Endodermal cell (in vitro differentiated cells): ENCODE results near the gene CYP4F2. TPM values are rescaled to one million over a fixed set of nuclear protein-coding genes. Genes with fewer than 3 reads are reported as not detected.
"Not testable (repeated sequence)": the region's sequence is repeated elsewhere in the genome, so short reads cannot be mapped to it uniquely, and the experiment has no call there.

Source experiments
- DNase-seq: peaks from one replicate; pipeline ENCODE4 v3.0.0-alpha.2; 2017
- H3K27ac ChIP-seq: 2 replicates; pipeline ENCODE4 v1.5.1; 2013; ENCODE audit warnings: mild to moderate bottlenecking, low read depth, low read length, moderate library complexity
- H3K27me3 ChIP-seq: 2 replicates; pipeline ENCODE4 v1.6.1; 2013; ENCODE audit warnings: mild to moderate bottlenecking, low read length, moderate library complexity; ENCODE audit not compliant: insufficient read depth, control insufficient read depth, poor library complexity, severe bottlenecking
- H3K36me3 ChIP-seq: 2 replicates; pipeline ENCODE4 v1.7.0; 2013; ENCODE audit warnings: mild to moderate bottlenecking, low read length, moderate library complexity; ENCODE audit not compliant: control insufficient read depth, insufficient read depth
- H3K4me1 ChIP-seq: one replicate; pipeline ENCODE4 v1.7.0; 2013; ENCODE audit warnings: low read length; ENCODE audit not compliant: control insufficient read depth, insufficient read depth
- H3K4me3 ChIP-seq: 2 replicates; pipeline ENCODE4 v1.5.1; 2013; ENCODE audit warnings: mild to moderate bottlenecking, low read length, moderate library complexity
- H3K9ac ChIP-seq: 2 replicates; pipeline ENCODE4 v1.6.1; 2013; ENCODE audit warnings: mild to moderate bottlenecking, low read length, moderate library complexity; ENCODE audit not compliant: poor library complexity, severe bottlenecking; ENCODE audit errors: extremely low read depth
- H3K9me3 ChIP-seq: 2 replicates; pipeline ENCODE4 v1.6.1; 2013; ENCODE audit warnings: mild to moderate bottlenecking, low read length, moderate library complexity; ENCODE audit not compliant: control insufficient read depth
- H3K27ac Mint-ChIP-seq: 2 replicates; pipeline ENCODE4 v1.8.0; 2020; ENCODE audit warnings: mixed read lengths
- H3K27me3 Mint-ChIP-seq: 2 replicates; pipeline ENCODE4 v1.8.0; 2021; ENCODE audit warnings: mild to moderate bottlenecking, mixed read lengths; ENCODE audit not compliant: insufficient read depth
- H3K36me3 Mint-ChIP-seq: 2 replicates; pipeline ENCODE4 v1.8.0; 2020; ENCODE audit warnings: low read depth, mixed read lengths
- H3K4me1 Mint-ChIP-seq: 2 replicates; pipeline ENCODE4 v1.8.0; 2020; ENCODE audit warnings: mixed read lengths
- H3K4me3 Mint-ChIP-seq: 2 replicates; pipeline ENCODE4 v1.8.0; 2020; ENCODE audit warnings: mild to moderate bottlenecking, moderate library complexity, mixed read lengths
- H3K9me3 Mint-ChIP-seq: 2 replicates; pipeline ENCODE4 v1.8.0; 2020; ENCODE audit warnings: mild to moderate bottlenecking, mixed read lengths
- CTCF ChIP-seq: fragments of 200-600 bp; sonication (generic); conservative IDR thresholded peaks from 2 replicates; pipeline ENCODE4 v1.5.0; 2021; ENCODE audit warnings: antibody characterized with exemption, mild to moderate bottlenecking
- WGBS, 2 experiments: methylation state at CpG; one replicate each; pipeline versions ENCODE4 v1.1.5 to v1.1.7; 2013; ENCODE audit warnings: missing lambda C conversion rate in 2 of 2, mixed read lengths in 1 of 2; ENCODE audit not compliant: insufficient coverage in 1 of 2, insufficient read length in 1 of 2; 5-methylcytosine and 5-hydroxymethylcytosine counted together
- total RNA-seq, 2 donors: library from RNA; stranded (reverse); fragmentation: NEBNext Ultra II Directional in 1 of 2; extraction: Animal tissue kit (Norgen Biotek cat#: 25700) in 1 of 2; gene quantifications; 2 replicates in 1 of 2; 3 replicates in 1 of 2; pipeline ENCODE4 v1.2.1, GENCODE V29; 2021

CYP4F2 gene
- total RNA-seq, 2 donors from 2014 or later, result not detected

- no peaks in the 10 kb centered on the region for H3K4me1 ChIP-seq
- no peak overlapping the region for H3K9ac ChIP-seq
- H3K9me3 ChIP-seq, result peaks cover 52% of the 10 kb centered on the region
- Mint-ChIP-seq H3K4me3 (no peak overlapping the region), H3K36me3 (no peaks in the 10 kb centered on the region), H3K27me3 (no peaks in the 10 kb centered on the region), H3K9me3 (peaks cover 71% of the 10 kb centered on the region), H3K4me1 (no peaks in the 10 kb centered on the region), H3K27ac (no peak overlapping the region)
- no peak for DNase-seq
- TF ChIP-seq CTCF, result no peak
- H3K27ac ChIP-seq, result no peak overlapping the region
- no peaks in the 10 kb centered on the region for H3K27me3 ChIP-seq
- no peaks in the 10 kb centered on the region for H3K36me3 ChIP-seq
- H3K4me3 ChIP-seq, result no peak overlapping the region
- WGBS, 2 experiments, result 55 to 62% methylated on average over 3 of the region's 3 CpGs
Observed at GRCh38 chr19:15935167-15935702, 37.4 kb upstream of the CYP4F2 start.

- no peak within 1 kb of the TSS for H3K4me3 Mint-ChIP-seq
- H3K27ac Mint-ChIP-seq, result no peak within 1 kb of the TSS
- TF ChIP-seq CTCF, result no peak
- WGBS, 2 experiments, result 73 to 84% methylated on average over 7 to 10 of the region's 10 CpGs
- Histone ChIP-seq H3K36me3 (no peaks in the 10 kb centered on the region), H3K27ac (no peak within 1 kb of the TSS), H3K9ac (no peak within 1 kb of the TSS), H3K9me3 (peaks cover 50% of the 10 kb centered on the region), H3K4me1 (no peaks in the 10 kb centered on the region), H3K4me3 (no peak within 1 kb of the TSS), H3K27me3 (no peaks in the 10 kb centered on the region)
- H3K27me3 Mint-ChIP-seq, result no peaks in the 10 kb centered on the region
- H3K36me3 Mint-ChIP-seq, result peaks cover 2% of the 10 kb centered on the region
- no peak for DNase-seq
- no peaks in the 10 kb centered on the region for H3K4me1 Mint-ChIP-seq
- peaks cover 71% of the 10 kb centered on the region for H3K9me3 Mint-ChIP-seq
Observed at GRCh38 chr19:15934332-15935078, 36.6 kb upstream of the CYP4F2 start, which contains the start of gene CYP4F11. TSS of gene CYP4F11 (minus strand) at chr19:15934529. CDS start at chr19:15934408, 121 bp downstream.

DNA sequence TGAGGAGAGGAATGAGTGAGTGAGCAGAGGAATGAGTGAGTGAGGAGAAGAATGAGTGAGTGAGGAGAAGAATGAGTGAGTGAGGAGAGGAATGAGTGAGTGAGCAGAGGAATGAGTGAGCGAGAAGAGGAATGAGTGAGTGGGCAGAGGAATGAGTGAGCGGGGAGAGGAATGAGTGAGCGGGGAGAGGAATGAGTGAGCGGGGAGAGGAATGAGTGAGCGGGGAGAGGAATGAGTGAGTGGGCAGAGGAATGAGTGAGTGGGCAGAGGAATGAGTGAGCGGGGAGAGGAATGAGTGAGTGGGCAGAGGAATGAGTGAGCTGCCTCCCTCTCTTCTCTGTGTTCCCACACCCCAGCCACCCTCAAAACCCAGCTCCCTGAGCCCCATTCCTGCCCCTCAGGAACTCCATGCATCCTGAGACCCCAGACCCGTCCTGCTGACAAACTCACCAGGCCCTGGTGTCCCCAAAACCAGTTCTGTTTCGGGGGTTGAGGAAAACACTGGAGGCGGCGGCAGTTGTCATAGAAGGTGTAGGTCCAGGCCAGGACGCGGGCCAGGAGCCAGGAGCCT, 36.0 kb upstream of the CYP4F2 start:
- H3K4me3 Mint-ChIP-seq, H3K4me1 Mint-ChIP-seq, H3K9ac ChIP-seq, H3K27me3 ChIP-seq, DNase-seq, H3K36me3 ChIP-seq, H3K27ac Mint-ChIP-seq, H3K27me3 Mint-ChIP-seq, H3K4me3 ChIP-seq, H3K36me3 Mint-ChIP-seq, H3K27ac ChIP-seq, H3K4me1 ChIP-seq: not testable (repeated sequence)
- peaks cover 53% of the 10 kb centered on the region for H3K9me3 ChIP-seq
- H3K9me3 Mint-ChIP-seq, result peaks cover 71% of the 10 kb centered on the region
- 74 to 92% methylated on average over 4 to 10 of the region's 12 CpGs for WGBS, 2 experiments
